ENCODE data around the gene RASSF8. TPM values are rescaled to one million over a fixed set of nuclear protein-coding genes. Genes with fewer than 3 reads are reported as not detected.

The RASSF8 gene
- total RNA-seq, 3 donors from 2014 or later (not counting 1 experiment from before 2014, with no cell fraction given): 0.35 to 1.3 (median 1.2) TPM

- intact Hi-C loops (cut with micrococcal nuclease): no loop called here
- Histone ChIP-seq H3K4me1 (ENCODE audit: control insufficient read depth, insufficient read depth, low read length) (no peaks in the 10 kb centered on the region), H3K36me3 (ENCODE audit: control insufficient read depth, insufficient read depth, low read length) (no peaks in the 10 kb centered on the region), H3K4me3 (ENCODE audit: low read length) (no peak overlapping the region), H3K9me3 (ENCODE audit: control insufficient read depth, insufficient read depth, low read length) (no peaks in the 10 kb centered on the region), H3K27me3 (ENCODE audit: control insufficient read depth, insufficient read depth, low read length) (no peaks in the 10 kb centered on the region), H3K27ac (ENCODE audit: low read length) (no peak overlapping the region)
- Mint-ChIP-seq H3K36me3 (no peaks in the 10 kb centered on the region), H3K4me3 (no peak overlapping the region), H3K4me1 (no peaks in the 10 kb centered on the region), H3K27ac (no peak overlapping the region), H3K9me3 (no peaks in the 10 kb centered on the region), H3K27me3 (ENCODE audit: low read depth in 2 of 2) (peaks cover 6 to 12% of the 10 kb centered on the region in 2 donors)
- 87% methylated on average over 2 of the region's 2 CpGs for WGBS (ENCODE audit: insufficient coverage)
- no peak for DNase-seq
- TF ChIP-seq CTCF (IDR thresholded peaks at IDR 0.05): no peak
- ATAC-seq: no peak
Observed at GRCh38 chr12:26042645-26043044, 84.2 kb downstream of the RASSF8 start.

- ATAC-seq: no peak
- H3K4me3 Mint-ChIP-seq: no peak overlapping the region
- no peaks in the 10 kb centered on the region for H3K4me1 ChIP-seq (ENCODE audit: control insufficient read depth, insufficient read depth, low read length)
- H3K4me3 ChIP-seq (ENCODE audit: low read length): no peak overlapping the region
- no peak overlapping the region for H3K27ac Mint-ChIP-seq
- peaks cover 6 to 12% of the 10 kb centered on the region in 2 donors for H3K27me3 Mint-ChIP-seq (ENCODE audit: low read depth in 2 of 2)
- H3K9me3 Mint-ChIP-seq: no peaks in the 10 kb centered on the region
- no peak for DNase-seq
- TF ChIP-seq CTCF (IDR thresholded peaks at IDR 0.05): no peak
- H3K36me3 ChIP-seq (ENCODE audit: control insufficient read depth, insufficient read depth, low read length): no peaks in the 10 kb centered on the region
- intact Hi-C loops (cut with micrococcal nuclease): no loop called here
- WGBS (ENCODE audit: insufficient coverage): 97% methylated on average over 7 of the region's 10 CpGs
- H3K27ac ChIP-seq (ENCODE audit: low read length): no peak overlapping the region
- no peaks in the 10 kb centered on the region for H3K27me3 ChIP-seq (ENCODE audit: control insufficient read depth, insufficient read depth, low read length)
- H3K4me1 Mint-ChIP-seq: no peaks in the 10 kb centered on the region
- H3K36me3 Mint-ChIP-seq: no peaks in the 10 kb centered on the region
- no peaks in the 10 kb centered on the region for H3K9me3 ChIP-seq (ENCODE audit: control insufficient read depth, insufficient read depth, low read length)
Observed at GRCh38 chr12:26043135-26044006, 84.9 kb downstream of the RASSF8 start.

GRCh38 chr12:26044007-26044394 lies 85.5 kb downstream of the RASSF8 start:
- no peaks in the 10 kb centered on the region for H3K36me3 Mint-ChIP-seq
- H3K4me1 Mint-ChIP-seq: no peaks in the 10 kb centered on the region
- H3K9me3 Mint-ChIP-seq: no peaks in the 10 kb centered on the region
- no peaks in the 10 kb centered on the region for H3K27me3 ChIP-seq (ENCODE audit: control insufficient read depth, insufficient read depth, low read length)
- peaks cover 6 to 12% of the 10 kb centered on the region in 2 donors for H3K27me3 Mint-ChIP-seq (ENCODE audit: low read depth in 2 of 2)
- ATAC-seq (no peak), DNase-seq (no peak)
- H3K27ac ChIP-seq (ENCODE audit: low read length): no peak overlapping the region
- H3K36me3 ChIP-seq (ENCODE audit: control insufficient read depth, insufficient read depth, low read length): no peaks in the 10 kb centered on the region
- H3K4me3 ChIP-seq (ENCODE audit: low read length): no peak overlapping the region
- H3K9me3 ChIP-seq (ENCODE audit: control insufficient read depth, insufficient read depth, low read length): no peaks in the 10 kb centered on the region
- H3K4me1 ChIP-seq (ENCODE audit: control insufficient read depth, insufficient read depth, low read length): no peaks in the 10 kb centered on the region
- intact Hi-C loops (cut with micrococcal nuclease): no loop called here
- TF ChIP-seq CTCF (IDR thresholded peaks at IDR 0.05): no peak
- H3K27ac Mint-ChIP-seq: no peak overlapping the region
- H3K4me3 Mint-ChIP-seq: no peak overlapping the region

- Mint-ChIP-seq H3K27me3 (ENCODE audit: low read depth in 2 of 2) (peaks cover 6 to 9% of the 10 kb centered on the region in 2 donors), H3K4me3 (no peak overlapping the region), H3K27ac (no peak overlapping the region), H3K4me1 (no peaks in the 10 kb centered on the region), H3K9me3 (no peaks in the 10 kb centered on the region), H3K36me3 (no peaks in the 10 kb centered on the region)
- 80% methylated on average over 1 of the region's 1 CpG for WGBS (ENCODE audit: insufficient coverage)
- no peak for TF ChIP-seq CTCF (IDR thresholded peaks at IDR 0.05)
- no peaks in the 10 kb centered on the region for H3K27me3 ChIP-seq (ENCODE audit: control insufficient read depth, insufficient read depth, low read length)
- H3K36me3 ChIP-seq (ENCODE audit: control insufficient read depth, insufficient read depth, low read length): no peaks in the 10 kb centered on the region
- no peak for ATAC-seq
- H3K4me1 ChIP-seq (ENCODE audit: control insufficient read depth, insufficient read depth, low read length): no peaks in the 10 kb centered on the region
- intact Hi-C loops (cut with micrococcal nuclease): no loop called here
- DNase-seq: no peak
- H3K27ac ChIP-seq (ENCODE audit: low read length): no peak overlapping the region
- H3K9me3 ChIP-seq (ENCODE audit: control insufficient read depth, insufficient read depth, low read length): no peaks in the 10 kb centered on the region
- H3K4me3 ChIP-seq (ENCODE audit: low read length): no peak overlapping the region
Observed at GRCh38 chr12:26044592-26044991, 86.1 kb downstream of the RASSF8 start.

All from natural killer cell (primary cell).